Activated gamma-delta T cell (primary cell): Measurements from ENCODE around the gene CRYGN.

ENCODE experiments used
- DNase-seq: peaks from one replicate; lab custom pipeline; 2025; lab: John Stamatoyannopoulos, UW

The CRYGN gene

DNA sequence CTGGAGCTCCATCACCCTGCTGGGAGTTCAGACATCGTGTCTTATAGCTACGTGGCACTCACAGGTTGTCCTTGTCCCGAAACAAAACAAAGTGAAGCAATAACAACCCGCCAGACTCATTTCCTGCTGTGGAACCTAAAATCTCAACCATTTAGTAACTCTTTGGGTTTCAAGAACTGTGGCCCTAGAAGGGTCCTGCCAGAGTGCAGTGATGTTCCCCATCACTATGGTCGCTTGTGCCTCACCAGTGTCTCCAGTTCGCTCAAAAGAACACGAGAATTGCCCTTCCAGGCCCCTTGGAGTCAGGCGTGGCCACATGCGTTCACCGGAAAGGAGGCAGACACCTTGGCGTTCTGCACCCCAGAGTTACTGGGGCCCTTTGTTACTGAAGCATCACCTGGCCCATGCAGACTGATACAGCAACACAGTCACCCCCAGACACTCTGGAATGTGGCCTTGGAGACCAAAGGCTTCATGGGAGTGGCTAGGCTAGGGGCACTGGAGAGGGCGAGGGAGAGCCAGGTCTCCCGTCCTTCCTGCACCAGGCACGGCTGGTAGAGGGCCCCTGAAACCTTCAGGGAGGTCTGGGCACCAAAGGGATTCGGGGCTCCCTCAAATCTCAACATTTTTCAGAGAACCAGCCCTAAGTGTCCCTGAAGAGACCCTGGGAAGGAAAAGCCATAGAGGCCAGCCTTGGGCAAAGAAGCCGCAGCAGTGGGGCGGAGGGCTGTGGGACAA lies 908 bp downstream of the CRYGN start:
- no peak for DNase-seq

- DNase-seq: no peak
These were observed 1.9 kb downstream of the CRYGN start for GRCh38 chr7:151437866-151438516.

DNA sequence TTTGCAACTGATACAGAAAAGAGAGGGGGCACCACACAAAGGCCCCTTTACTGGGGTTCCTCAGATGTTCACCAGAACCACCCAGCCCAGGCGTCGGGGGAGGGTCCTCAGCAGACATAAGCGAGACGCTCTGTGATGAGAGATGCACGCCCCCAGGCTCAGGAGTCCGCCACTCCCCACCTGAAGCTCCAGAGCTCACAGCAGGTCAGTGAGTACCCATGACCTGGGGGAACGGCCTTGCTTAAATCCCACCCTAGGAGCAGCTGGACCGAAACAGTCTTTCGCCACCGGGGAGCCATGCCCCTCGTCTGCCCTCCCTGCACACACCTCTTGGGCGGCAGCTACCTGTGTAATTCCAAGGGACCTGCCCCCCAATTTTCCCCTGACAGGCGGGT lies 2.8 kb downstream of the CRYGN start:
- no peak for DNase-seq

DNA sequence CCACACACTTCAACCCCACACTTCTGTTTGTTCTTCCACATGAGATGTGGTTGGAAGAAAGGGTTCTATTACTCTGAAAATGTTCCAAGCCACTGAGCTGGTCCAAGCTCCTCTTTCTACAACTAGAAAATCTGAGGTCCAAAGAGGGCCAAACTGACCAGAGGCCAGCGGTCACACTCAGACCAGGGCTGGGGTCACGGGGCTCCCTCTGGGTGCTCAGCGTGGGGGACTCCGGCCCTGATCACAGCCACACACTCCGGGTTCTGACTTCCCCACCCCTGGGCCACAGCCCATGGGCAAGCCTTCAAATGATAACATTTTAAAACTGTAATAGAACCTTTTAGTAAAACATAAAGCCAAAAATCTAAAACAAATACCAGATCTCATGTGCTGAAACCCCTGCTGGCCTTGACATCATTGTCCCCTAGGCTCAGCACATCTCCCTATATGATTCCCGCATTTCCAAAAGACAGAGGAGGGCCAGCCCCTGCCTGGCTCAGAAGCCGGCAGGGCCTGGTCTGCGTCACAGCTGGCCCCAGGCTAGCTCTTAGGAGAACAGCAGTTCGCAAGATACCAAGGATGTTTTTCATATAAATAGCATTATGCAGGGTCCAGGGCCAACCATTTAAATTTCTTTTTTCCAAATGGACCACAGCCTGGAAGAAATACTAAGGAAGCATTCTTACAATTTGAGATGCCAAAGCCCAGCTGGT lies 3.3 kb downstream of the CRYGN start:
- no peak for DNase-seq

DNA sequence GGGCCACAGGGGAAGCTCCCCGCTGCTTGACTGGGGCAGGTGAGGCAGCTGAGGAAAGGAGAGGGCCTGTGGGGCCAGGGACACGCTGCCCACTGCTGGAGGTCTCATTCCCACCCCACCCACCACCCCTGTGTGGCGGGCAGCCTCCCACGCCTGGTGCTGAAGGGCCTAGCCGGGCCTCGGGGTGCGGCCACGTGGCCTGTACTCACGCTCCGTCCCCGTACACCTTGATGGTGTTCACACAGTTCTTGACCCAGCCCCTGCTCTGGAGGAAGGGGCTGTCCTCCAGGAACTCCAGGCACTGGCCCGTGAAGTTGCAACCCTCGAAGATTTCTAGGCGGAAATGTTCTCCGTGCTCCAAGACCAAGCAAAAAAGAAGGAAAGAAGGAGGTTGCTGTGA lies 4.0 kb downstream of the CRYGN start:
- no peak for DNase-seq

- no peak for DNase-seq
These were observed 4.6 kb downstream of the CRYGN start for GRCh38 chr7:151435103-151435916.

GRCh38 chr7:151434549-151434948 lies 5.4 kb downstream of the CRYGN start:
- no peak for DNase-seq

- DNase-seq: no peak
These were observed 6.1 kb downstream of the CRYGN start for GRCh38 chr7:151433721-151434400.

DNA sequence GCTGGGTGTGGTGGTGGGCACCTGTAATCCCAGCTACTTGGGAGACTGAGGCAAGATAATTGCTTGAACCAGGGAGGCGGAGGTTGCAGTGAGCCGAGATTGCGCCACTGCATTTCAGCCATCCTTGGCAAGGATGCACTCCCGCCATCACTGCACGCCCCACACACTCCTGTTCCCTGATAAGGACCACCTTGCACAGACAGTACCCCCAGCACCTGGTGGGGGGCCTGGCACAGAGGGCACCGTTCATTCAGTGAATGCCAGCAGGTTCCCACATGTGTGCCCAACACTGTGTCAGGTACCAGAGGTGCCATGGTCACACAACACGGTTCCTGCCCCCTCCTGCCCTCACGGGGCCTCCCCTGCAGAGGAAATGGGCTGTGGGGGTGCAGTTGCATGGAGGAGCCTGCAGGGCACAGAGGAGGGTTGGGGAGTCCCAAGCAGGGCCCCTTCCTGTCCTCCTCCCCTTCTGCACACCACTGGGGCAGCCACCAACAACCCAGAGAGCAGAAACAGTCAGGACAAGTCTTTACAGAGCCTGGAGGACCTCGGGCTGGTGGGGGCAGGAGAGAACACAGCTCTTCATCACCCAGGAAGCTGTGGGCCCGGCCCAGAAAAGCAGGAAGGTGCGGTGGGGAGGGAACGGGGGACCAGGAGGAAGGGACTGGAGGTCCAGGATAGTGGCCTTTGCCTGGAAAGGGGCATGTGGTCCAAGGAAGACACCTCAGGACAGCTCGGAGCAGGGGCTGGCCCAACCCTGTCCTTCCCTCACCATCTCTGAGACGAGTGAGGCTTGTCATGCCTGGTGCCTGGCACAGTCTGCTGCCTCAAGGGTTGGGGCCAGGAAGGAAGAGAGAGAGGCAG lies 7.1 kb downstream of the CRYGN start:
- DNase-seq: no peak

- DNase-seq: no peak
These were observed 8.1 kb downstream of the CRYGN start for GRCh38 chr7:151431768-151432311.

DNA sequence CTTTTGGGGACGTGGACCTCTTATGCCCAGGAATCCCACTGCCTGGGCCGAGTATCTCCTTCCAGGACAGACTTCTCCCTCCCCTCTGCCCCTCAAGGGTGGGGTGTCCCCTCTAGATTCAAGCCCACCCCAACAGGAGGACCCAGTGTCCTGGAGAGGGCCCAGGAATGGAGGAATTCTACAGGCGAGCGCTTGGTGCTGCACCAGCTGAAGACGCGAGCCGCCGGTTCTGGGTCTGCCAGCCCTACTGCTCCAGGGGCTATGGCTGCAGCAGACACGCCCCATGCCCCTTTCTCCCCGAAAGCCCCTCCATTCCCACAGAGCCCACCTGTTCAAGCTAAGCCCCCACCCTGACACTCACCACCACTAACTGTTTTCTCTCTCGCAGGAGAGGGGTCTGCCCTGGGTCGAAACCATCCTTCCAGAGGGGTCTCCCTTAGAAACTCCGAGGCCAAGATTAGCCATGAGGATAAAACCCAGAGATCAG lies 8.6 kb downstream of the CRYGN start:
- no peak for DNase-seq

DNA sequence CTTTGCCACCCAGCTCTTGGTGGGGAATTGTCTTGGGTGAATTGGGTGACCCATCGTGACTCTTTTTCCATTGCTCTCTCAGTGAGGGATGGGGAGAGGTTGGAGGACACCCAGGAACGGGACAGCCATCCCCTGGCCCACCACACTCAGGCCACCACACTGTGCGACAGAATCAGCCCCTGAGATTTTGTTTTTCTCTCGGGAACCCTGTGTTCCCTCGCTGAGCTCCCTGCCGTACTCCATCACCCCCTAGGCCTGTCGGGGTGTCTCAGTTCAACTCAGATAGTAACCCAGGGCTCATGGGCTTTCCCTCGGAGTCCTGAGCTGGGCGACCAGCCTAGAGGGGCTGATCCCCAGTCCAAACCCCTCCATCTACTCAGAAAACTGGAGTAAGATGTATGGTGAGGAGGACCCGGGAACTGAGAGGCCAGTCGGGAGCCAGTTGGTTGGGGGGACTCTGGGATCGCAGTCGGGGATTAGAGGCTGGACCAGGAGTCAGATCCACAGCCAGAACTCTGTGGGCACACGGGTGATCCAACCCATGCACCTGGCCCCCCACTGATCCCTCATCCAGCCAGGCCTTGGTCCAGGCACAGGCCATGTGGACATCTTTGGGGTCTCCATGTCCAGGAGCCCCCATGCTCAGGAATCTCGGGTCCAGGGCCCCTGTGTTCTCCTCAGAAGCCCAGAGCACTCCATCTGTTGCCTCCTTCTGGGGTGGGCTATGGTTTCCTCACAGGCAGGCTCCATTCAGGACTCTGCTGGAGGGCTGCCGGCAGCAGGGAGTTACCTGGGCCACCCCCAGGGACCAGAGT lies 9.3 kb downstream of the CRYGN start:
- no peak for DNase-seq

GRCh38 chr7:151429560-151430331 lies 10.2 kb downstream of the CRYGN start:
- DNase-seq: no peak

DNA sequence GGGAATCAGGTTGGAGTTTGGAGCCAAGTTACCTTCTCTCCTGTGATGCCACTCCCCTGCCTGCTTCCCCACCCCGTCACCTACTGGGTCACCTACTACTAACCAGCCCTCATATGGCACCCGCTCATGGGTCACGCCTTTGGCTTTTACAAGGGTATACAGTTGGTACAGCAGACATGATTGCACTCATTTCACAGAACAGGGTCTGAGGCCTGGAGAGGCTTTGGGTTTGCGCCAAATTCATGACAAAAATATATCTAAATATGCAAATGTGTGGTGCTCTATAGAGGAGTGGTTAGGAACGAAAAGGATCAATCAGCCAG lies 10.7 kb downstream of the CRYGN start:
- DNase-seq: no peak

GRCh38 chr7:151428378-151429236 lies 11.3 kb downstream of the CRYGN start:
- no peak for DNase-seq

DNA sequence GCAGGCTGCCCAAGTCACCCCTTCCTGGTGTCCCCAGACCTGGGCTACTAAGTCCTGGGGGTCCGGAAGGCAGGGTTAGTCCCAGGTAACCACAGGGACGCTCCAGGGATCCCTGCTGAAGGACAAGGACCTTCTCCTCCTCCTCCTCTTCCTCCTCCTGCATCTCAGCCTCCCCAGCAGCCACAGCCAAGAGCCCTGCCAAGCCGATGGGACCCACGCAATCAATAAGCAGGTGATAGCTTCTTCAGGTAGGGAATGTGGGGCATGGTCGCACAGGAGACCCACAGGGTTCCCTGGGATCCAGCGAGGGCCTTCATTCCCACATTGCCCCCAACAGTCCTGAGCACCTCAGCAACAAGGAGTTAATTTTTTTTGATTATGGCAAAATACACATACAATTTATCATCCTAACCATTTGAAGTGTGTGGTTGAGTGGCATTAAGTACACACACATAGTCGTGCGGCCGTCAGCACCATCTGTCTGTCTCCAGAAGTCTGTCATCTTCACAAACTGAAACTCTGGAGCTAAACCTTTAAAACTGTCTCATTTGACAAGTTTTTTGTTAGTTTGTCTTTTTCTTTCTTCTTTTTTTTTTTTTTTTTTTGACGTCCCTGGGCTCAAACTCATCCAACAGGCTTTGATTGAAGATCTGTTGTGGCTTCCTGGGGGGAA lies 12.1 kb downstream of the CRYGN start:
- no peak for DNase-seq
